Fibroblast of peridontal ligament (primary cell): ENCODE measurements around the gene C9orf152.
A peak's percentile ranks its signal among the peaks of the same experiment; 100 is the strongest.

Experiments used
- DNase-seq: peaks from one replicate; pipeline ENCODE4 v3.0.0-alpha.2; 2010; ENCODE audit errors: extremely low read depth

C9orf152 gene

GRCh38 chr9:110183208-110184145 lies 24.5 kb downstream of the C9orf152 start:
- DNase-seq = peak; percentile 84

DNA sequence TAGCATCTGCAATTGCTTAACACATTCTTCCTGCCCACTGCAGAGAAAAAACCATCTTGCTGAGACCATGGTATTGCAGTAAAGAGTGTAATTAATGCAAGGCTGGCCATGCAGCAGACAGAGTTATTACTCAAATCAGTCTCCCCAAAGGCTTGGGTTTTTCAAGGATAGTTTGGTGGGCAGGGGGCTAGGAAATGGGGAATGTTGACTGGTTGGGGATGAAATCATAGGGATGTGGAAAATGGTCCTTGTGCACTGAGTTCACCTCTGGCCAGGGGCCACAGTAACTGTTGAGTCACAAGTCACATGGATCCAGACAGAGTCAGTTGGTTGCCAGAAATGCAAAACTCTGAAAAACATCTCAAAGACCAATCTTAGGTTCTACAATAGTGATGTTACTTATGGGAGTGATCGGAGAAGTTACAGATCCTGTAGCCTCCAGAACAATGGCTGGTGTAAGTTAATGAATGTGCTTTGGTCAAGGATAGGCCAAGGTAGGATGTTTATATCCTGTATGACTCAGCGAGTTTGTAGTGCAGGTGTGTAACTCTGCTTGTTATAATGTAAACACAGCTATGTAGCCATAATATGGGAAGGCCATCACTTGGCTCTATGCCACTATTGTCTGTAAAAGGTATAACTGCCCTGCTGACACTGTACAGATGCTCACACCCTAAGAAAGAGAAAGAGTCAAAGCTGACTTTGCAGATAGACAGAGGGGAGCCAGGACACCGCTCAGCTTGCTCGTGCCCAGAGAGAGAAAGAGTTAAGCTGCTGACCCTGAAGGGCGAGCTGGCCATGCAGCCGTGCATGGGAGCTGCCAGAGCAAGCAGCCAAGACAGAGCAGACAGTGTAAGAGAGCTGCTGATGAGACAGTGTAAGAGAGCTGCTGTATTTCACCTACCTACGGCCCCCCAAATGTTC lies 27.2 kb downstream of the C9orf152 start:
- peak; percentile 87 for DNase-seq

GRCh38 chr9:110179734-110180133 lies 28.2 kb downstream of the C9orf152 start:
- peak; percentile 88 for DNase-seq

DNA sequence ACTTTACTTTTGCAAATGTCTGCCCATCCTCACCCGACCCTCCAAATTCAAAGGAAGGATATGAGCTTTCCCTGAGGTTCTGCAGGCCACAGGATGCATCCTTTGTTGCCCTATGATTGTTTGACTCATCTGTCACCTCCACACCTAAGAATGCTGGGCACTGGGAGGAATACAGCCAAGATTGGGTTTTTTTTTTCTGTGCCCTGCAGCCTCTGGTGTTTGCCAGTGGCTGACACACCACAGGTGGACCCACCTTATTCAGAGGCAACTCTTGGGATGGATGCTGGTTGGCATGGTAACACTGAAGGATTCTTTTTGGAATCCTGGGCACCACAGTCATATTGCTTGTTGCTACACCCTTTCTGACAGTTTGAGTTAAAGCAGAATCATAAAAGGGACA lies 29.7 kb downstream of the C9orf152 start:
- DNase-seq = no peak

DNA sequence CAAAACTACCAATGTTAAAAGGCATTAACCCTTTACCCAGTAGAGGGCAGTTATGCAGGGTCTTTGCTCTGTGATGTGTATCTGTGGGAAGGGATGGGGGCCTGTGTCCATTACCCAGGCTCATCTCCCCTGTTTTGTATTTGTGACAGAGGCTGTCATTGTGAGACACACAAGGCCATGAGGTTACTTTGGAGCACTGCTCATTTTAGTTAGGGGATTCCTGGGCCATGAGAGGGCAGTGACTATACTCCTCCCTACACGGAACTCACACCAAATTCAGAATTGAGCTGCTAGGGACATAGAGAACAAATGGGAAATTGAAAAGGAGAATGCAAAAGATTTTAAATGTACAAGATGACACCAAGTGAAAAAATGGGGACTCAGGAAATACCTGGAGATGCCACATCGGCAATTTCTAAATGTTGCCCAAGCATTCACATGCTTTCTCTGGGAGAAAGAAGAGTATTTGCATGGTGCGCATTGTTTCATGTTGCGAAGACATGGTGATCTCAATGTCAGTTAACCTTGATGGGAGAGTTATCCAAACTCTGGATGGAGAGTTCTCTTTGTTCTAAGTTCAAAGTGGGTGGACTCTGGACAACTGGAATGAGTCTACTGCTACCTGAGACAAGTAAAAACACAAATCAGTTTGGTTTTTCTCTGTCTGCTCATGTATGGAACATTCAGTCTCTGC lies 32.5 kb downstream of the C9orf152 start:
- no peak for DNase-seq

GRCh38 chr9:110173322-110173642 lies 34.7 kb downstream of the C9orf152 start:
- DNase-seq = no peak

- no peak for DNase-seq
Measured at GRCh38 chr9:110170357-110171257, 37.4 kb downstream of the C9orf152 start.

GRCh38 chr9:110168486-110168885 lies 39.5 kb downstream of the C9orf152 start:
- no peak for DNase-seq

GRCh38 chr9:110161940-110162339 lies 46.0 kb downstream of the C9orf152 start:
- DNase-seq = no peak

- no peak for DNase-seq
Measured at GRCh38 chr9:110160685-110161084, 47.3 kb downstream of the C9orf152 start.

- DNase-seq = no peak
Measured at GRCh38 chr9:110160123-110160522, 47.8 kb downstream of the C9orf152 start.

DNA sequence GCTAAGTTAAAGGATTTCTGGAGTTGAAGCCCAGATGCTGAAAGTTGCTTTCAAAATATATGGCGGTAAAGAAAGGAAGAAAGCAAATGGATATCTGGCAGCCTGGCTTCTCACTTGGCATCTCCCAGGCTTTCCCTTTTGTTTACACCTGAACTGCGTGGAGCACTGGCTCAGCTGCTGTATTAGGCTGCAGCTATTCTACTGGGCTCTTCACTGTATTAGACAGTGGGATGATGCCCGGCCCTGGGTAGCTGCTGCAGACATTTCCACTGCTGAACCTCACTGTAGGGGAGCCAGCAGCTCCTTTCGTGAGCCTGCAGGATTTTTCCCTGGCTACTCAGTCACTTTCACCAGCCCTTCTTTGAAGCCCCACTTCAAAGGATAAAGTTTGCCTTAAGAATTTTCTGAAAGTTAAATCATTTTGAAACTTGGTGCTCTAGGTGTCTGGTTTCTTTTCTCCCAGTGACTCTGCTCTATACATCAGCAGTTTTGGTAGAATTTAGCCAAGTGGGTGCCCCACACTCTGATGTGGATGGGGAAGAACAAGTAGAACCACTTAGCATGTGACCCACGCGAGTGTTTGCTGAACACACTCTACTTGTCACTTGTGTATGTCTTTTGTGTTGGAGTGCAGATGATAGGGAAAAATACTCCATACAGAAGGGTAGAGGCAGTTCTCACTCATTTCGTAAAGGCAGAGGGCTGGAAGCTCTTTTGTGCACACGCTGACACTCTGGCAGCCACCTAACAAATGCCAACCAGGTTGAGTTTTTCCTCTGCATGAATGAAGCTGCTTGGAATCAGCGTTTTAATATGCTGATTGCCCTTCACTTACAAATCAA lies 49.9 kb downstream of the C9orf152 start:
- DNase-seq = no peak

DNA sequence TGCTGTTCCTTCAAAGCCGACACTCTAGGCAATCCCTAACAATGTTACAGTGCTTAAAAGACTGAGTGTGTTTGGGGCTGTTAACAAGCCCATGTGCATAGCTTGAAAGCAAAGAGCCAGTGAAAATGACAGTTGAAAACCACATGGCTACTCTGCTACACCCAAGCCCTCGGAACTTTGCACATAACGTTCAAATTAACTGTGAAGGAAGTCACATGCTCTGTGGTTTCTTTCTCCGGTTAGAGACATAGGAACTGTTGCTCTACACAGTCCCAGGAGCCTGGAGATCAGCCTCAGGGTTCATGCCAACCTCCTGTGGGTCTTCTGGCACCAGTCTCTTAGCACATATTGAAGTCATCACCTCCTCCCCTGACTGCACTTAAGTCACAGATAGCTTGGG lies 51.1 kb downstream of the C9orf152 start:
- DNase-seq = peak; percentile 97

GRCh38 chr9:110156416-110156815 lies 51.5 kb downstream of the C9orf152 start:
- DNase-seq = peak; percentile 52

DNA sequence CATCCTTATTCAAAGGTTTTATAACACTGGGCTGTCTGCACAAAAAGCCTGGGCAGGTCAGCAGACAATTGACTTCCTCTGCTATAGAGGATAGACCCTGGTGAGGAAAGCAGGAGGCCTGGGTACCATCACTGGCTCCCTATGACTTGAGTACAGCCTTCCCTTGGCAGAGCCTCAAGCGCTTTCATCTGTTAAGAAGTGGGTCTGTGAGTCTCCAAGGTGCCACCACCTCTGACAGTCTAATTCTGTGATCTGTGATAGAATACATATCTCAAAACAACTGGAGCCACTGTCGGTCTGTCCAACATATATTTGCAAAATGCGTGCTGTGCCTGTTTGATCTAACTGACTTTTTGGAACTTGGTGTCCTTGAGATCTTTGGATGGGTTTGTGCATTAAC lies 52.2 kb downstream of the C9orf152 start:
- DNase-seq = no peak

DNA sequence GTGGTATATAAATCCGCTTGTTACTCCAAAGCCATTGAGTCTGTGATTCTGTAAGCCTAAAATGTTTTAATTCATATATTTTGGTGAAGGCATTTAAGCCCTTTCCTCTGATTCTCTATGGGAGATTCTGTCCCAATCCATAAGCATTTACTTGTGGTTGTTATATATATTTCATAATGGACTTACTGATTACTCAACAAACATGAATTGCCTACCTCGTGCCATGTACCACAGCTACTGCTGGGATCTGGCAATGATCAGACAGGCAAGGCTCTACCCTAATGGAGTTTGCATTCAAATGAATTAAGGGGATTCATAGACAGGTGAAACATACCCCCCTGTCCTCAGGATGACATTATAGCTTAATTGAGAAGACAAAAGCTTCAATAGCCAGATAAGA lies 54.5 kb downstream of the C9orf152 start:
- DNase-seq = peak; percentile 62

DNA sequence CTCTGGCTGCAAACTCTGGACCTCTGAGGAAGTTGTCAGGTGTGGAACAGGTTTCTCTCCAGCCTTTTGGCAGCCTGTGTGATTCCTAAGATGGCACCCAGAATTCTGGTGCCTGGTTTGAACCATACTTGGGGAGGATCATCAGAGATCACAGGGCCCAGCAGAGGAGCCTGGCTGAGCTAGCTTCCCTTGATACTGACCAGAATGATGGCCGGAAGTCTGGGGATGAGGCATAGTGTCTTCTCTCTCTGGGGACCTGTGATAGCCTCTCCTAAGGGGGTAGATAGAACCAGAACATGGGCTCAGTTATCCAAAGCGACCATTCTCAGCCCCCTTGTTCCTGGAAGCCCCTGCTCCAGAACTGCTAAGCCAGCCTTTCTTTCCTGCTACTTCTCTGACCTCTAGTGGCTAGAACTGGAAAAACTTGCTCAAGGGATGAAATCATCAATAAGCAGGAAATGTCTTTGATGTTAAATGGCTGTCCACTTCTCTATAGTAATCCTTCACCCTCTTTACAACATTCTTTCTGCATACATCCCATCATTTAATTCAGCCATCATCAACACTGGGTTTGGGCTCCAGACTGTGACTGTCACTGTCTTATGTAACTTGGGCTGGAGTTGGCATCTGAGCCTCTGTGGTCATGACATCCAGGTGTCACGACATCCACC lies 55.1 kb downstream of the C9orf152 start:
- peak; percentile 80 for DNase-seq
